RWPE2 (cell line): ENCODE data around the gene KRTAP10-6.

Experiments
- ATAC-seq: fragments of 200-7000 bp; cut with Tn5 transposase; 3 replicates; pipeline ENCODE4 v1.9.1; 2021; ENCODE audit warnings: low read depth
- DNase-seq: peaks from one replicate; pipeline ENCODE4 v3.0.0-alpha.2; 2020; ENCODE audit warnings: low spot score
- H3K27ac ChIP-seq: fragments of 450-650 bp; 2 replicates; pipeline ENCODE4 v1.5.1; 2017; ENCODE audit warnings: mild to moderate bottlenecking; ENCODE audit not compliant: poor library complexity, severe bottlenecking
- H3K27me3 ChIP-seq: fragments of 250-450 bp; sonication (Bioruptor Pico); 2 replicates; pipeline ENCODE4 v1.5.1; 2021; ENCODE audit warnings: mild to moderate bottlenecking, moderate library complexity; ENCODE audit not compliant: insufficient read depth, poor library complexity, severe bottlenecking
- H3K36me3 ChIP-seq: fragments of 250-450 bp; sonication (Bioruptor Pico); 2 replicates; pipeline ENCODE4 v1.5.1; 2020; ENCODE audit warnings: low read depth, mild to moderate bottlenecking, moderate library complexity
- H3K4me1 ChIP-seq: fragments of 250-450 bp; sonication (Bioruptor Pico); 2 replicates; pipeline ENCODE4 v1.5.1; 2021; ENCODE audit warnings: mild to moderate bottlenecking, moderate library complexity; ENCODE audit not compliant: insufficient read depth, poor library complexity, severe bottlenecking
- H3K4me3 ChIP-seq: fragments of 250-450 bp; sonication (Bioruptor Pico); 2 replicates; pipeline ENCODE4 v1.5.1; 2021; ENCODE audit warnings: mild to moderate bottlenecking, moderate library complexity; ENCODE audit not compliant: severe bottlenecking
- H3K9me3 ChIP-seq: fragments of 250-450 bp; sonication (Bioruptor Pico); 2 replicates; pipeline ENCODE4 v1.5.1; 2021; ENCODE audit warnings: mild to moderate bottlenecking, moderate library complexity; ENCODE audit not compliant: severe bottlenecking
- TF ChIP-seq, protein P1 (sequence below): fragments of 450-650 bp; IDR thresholded peaks from one replicate; pipeline ENCODE4 v1.5.1; 2017; ENCODE audit warnings: mild to moderate bottlenecking, moderate library complexity; ENCODE audit not compliant: poor library complexity, severe bottlenecking

KRTAP10-6 gene

DNA sequence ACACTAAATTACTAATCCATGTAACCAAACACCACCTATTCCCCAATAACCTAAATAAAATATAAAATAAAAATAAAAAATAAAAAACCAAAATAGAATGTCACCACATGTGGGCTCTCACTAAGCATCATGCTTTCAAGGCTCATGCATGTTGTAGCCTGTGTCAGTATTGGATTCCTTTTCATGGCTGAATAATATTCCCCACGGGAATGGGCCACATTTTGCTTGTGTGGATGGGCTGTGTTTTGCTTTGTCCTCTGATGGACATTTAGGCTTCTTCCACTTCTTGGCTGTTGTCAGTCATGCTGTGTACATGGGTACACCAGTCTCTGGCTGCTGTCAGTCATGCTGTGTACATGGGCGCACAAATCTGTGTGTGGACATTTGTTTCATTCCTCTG lies 3.2 kb downstream of the KRTAP10-6 start:
- TF ChIP-seq, protein P1, sequence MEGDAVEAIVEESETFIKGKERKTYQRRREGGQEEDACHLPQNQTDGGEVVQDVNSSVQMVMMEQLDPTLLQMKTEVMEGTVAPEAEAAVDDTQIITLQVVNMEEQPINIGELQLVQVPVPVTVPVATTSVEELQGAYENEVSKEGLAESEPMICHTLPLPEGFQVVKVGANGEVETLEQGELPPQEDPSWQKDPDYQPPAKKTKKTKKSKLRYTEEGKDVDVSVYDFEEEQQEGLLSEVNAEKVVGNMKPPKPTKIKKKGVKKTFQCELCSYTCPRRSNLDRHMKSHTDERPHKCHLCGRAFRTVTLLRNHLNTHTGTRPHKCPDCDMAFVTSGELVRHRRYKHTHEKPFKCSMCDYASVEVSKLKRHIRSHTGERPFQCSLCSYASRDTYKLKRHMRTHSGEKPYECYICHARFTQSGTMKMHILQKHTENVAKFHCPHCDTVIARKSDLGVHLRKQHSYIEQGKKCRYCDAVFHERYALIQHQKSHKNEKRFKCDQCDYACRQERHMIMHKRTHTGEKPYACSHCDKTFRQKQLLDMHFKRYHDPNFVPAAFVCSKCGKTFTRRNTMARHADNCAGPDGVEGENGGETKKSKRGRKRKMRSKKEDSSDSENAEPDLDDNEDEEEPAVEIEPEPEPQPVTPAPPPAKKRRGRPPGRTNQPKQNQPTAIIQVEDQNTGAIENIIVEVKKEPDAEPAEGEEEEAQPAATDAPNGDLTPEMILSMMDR, result no peak
- Histone ChIP-seq H3K27me3 (peaks cover 11% of the 10 kb centered on the region), H3K9me3 (no peaks in the 10 kb centered on the region), H3K4me3 (no peak overlapping the region), H3K27ac (no peak overlapping the region), H3K36me3 (no peaks in the 10 kb centered on the region), H3K4me1 (no peaks in the 10 kb centered on the region)
- DNase-seq (no peak), ATAC-seq (no peak)

DNA sequence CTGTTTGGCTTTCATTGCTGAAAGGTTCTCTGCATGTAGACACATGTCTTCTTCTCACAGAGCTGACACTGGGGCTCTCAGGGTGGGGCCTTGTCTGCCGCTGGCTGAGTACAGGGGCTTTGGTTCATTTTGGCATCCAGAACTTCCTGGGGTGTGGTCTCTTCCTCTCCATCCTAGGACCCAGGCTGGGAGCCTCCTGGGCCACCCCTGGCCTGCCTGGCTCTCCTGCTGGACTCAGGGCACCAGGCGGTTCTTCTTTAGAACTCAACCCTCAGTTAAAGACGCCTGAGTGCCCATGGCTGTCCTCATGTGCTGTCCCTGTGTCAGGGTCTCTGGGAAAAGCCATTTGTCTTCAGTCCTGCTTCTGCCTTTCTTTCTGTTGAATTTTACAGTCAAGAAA lies 6.4 kb downstream of the KRTAP10-6 start:
- TF ChIP-seq, protein P1, result no peak
- DNase-seq, result no peak
- Histone ChIP-seq H3K36me3 (no peaks in the 10 kb centered on the region), H3K4me1 (no peaks in the 10 kb centered on the region), H3K27ac (no peak overlapping the region), H3K9me3 (peaks cover 9% of the 10 kb centered on the region), H3K4me3 (no peak overlapping the region), H3K27me3 (peaks cover 11% of the 10 kb centered on the region)
- ATAC-seq, result no peak

DNA sequence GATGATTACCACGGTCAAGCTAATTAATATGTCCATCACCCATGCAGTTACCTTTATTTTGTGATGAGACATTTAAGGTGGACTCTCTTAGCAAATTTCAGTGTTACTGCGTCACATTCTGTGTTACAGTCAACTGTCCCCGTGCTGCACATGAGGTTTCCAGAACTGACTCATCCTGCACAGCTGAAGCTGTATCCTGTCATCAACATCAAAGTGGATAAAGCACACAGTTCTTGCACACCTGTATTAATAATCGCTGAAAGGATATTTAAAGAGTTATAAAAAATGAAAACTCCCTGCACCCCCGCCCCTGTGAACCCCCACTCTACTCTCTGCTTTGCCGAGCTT lies 8.5 kb downstream of the KRTAP10-6 start:
- no peak overlapping the region for H3K27ac ChIP-seq
- ATAC-seq (no peak), DNase-seq (no peak)
- TF ChIP-seq, protein P1, result no peak
- H3K27me3 ChIP-seq, result peaks cover 11% of the 10 kb centered on the region
- H3K4me1 ChIP-seq, result no peaks in the 10 kb centered on the region
- H3K9me3 ChIP-seq, result peaks cover 10% of the 10 kb centered on the region
- no peaks in the 10 kb centered on the region for H3K36me3 ChIP-seq
- no peak overlapping the region for H3K4me3 ChIP-seq

DNA sequence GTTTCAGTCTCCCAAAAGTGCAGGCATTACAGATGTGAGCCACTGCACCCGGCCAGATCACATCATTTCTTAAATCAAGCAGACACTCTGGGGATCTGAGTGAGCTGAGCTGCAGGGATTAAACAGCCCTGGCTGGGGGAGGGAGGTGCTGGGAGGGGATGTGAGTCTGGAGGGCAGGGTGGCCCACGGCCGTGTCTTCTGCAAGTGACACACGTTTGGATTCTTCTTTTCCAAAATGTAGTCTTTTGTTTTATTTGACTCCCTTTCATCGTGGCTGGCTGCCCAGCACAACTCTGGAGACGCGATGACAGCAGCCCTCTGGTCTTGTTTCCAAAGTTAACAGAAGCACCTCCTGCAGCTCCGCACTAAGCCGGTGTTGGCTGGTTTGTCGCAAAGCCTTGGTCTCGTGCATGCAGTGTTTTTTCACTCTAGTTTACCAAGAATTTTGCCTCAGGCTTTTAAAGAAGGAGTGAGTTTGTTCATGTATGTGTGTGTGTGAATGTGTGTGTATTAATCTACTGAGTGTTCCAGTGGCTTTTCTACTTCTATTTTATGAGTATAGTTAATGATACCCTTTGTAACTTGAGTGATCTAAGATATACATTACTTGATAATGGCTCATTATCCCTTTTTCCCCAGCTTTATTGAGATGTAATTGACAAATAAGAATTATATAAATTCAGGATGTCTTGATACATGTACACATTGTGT lies 9.1 kb downstream of the KRTAP10-6 start:
- Histone ChIP-seq H3K4me3 (no peak overlapping the region), H3K4me1 (no peaks in the 10 kb centered on the region), H3K36me3 (no peaks in the 10 kb centered on the region), H3K27ac (no peak overlapping the region), H3K27me3 (peaks cover 11% of the 10 kb centered on the region), H3K9me3 (peaks cover 10% of the 10 kb centered on the region)
- ATAC-seq, result no peak
- DNase-seq, result no peak
- TF ChIP-seq, protein P1, result no peak

DNA sequence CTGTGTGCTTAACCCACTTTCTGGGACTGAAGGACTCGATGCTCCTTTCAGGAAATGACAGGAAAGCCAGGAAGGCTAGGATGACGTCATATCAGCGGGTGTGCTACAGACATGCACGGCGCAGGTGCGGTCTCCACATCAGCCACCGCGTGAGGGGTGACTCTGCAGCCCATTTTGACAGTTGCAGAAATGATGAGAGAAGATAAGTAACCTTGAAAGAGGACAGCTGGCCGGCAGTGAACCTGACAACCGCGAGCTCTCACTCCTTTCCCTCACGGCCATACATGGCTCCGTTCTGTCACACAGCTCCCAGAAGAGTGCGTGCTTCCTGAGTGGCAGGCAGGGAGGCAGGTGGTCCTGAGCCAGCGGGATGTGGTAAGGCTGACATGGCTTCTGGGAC lies 10.2 kb downstream of the KRTAP10-6 start:
- no peaks in the 10 kb centered on the region for H3K4me1 ChIP-seq
- H3K27ac ChIP-seq, result no peak overlapping the region
- peaks cover 11% of the 10 kb centered on the region for H3K27me3 ChIP-seq
- ATAC-seq (no peak), DNase-seq (no peak)
- no peak overlapping the region for H3K4me3 ChIP-seq
- TF ChIP-seq, protein P1, result no peak
- peaks cover 10% of the 10 kb centered on the region for H3K9me3 ChIP-seq
- H3K36me3 ChIP-seq, result no peaks in the 10 kb centered on the region
